Sigmoid colon (tissue), 4 donors: ENCODE results near the gene HOXA6.

ENCODE experiments used
- CTCF ChIP-seq, 4 experiments: fragments of 450-650 bp in 3 of 4; fragments of 200-600 bp in 1 of 4; IDR thresholded peaks; one replicate each; pipeline ENCODE4 v1.5.1; 2016 to 2019; ENCODE audit warnings: antibody characterized with exemption in 4 of 4, mild to moderate bottlenecking in 3 of 4, moderate library complexity in 2 of 4
- EP300 ChIP-seq, 4 donors: sonication (generic); formaldehyde crosslinking; IDR thresholded peaks; one replicate each; pipeline ENCODE4 v1.6.1; 2017; ENCODE audit warnings: antibody characterized with exemption in 4 of 4

DNA sequence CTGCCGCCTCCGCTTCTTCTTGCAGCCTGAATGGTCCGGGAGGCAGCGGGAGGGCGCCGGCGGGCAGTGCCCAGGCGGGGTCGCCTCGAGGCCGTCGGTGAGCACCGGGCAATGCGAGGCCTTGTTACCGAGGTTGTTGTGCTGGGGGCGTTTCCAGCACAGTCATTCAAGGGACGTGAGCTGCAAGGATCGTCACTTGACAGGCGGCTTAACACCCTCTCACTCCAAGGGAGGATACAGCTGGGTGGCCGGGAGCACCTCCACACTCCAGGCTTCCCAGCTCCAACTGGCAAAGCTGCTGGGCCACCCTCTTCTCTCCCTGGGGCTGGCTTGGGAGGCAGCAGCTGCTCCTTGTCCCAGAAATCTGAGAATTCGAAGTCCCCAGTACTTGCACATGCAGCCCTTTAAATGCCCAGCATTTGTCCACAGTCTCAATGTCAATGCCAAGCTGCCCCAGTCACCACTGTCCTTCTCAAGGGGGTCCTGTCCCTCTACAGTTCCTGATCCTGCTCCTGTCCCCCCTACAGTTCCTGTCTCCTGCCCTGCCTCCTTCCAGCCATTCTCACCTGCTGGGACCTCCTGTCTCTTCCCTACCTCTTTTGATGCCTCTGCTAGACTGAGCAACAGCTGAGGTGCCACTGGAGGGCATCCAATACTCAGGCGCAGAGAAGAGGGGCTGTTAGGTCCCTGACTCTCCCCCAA, 41.9 kb upstream of the HOXA6 start:
- no peak for TF ChIP-seq CTCF (IDR thresholded peaks at IDR 0.05)
- TF ChIP-seq EP300 (IDR thresholded peaks at IDR 0.05), result no peak
